OCI-M2 (cell line): ENCODE results near the gene PTOV1.

Experiments
- DNase-seq: peaks from one replicate; lab custom pipeline; 2025; ENCODE audit not compliant: unreplicated experiment; lab: John Stamatoyannopoulos, UW

PTOV1 gene

DNA sequence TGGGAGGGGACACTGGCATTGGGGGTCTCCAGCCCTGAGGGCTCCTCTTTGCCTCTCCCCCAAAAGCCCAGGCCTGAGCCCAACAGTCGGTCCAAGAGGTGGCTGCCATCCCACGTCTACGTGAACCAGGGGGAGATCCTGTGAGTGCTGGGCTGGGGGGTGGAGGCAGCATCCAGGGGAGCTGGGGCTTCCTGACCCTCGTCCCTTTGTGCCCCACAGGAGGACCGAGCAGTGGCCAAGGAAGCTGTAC is 6.8 kb downstream of the PTOV1 start:
- no peak for DNase-seq

DNA sequence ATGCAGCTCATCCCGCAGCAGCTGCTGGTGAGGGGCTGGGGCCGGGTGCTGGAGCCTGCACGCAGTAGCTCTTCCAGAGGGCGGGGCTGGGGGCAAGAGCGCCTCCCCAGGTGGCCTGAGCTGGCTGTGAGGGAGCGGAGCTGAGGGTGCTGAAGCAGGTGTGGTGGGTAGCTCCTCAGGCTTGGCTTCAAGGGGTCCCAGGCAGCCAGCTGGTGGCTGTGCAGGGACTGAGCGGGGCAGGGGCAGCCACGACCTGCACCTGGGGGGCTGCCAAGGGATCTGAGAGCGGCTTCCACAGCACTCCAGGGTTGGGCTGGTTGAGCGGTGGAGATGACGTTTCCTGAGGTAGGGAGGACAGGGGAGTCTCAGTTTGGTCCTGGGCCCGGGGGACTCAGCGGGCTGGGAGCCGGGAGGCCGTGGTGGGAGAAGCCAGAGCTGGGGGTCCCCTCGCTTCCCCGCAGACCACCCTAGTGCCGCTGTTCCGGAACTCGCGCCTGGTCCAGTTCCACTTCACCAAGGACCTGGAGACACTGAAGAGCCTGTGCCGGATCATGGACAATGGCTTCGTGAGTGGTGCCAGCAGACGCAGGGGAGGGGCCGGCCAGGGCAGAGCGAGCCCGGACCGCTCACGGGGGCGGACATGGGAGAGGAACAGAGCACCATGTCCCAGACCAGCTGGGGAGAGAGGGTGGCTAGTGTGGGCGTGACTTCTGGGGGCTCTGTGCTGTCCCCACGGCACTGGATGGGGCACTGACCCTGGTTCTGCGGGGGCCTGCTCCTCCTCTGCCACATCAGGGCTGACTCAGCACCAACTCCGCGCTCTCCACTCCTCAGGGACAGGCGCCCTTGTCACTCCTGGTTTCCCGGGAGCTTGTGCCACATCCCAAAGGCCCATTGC is 7.4 kb downstream of the PTOV1 start:
- no peak for DNase-seq

DNA sequence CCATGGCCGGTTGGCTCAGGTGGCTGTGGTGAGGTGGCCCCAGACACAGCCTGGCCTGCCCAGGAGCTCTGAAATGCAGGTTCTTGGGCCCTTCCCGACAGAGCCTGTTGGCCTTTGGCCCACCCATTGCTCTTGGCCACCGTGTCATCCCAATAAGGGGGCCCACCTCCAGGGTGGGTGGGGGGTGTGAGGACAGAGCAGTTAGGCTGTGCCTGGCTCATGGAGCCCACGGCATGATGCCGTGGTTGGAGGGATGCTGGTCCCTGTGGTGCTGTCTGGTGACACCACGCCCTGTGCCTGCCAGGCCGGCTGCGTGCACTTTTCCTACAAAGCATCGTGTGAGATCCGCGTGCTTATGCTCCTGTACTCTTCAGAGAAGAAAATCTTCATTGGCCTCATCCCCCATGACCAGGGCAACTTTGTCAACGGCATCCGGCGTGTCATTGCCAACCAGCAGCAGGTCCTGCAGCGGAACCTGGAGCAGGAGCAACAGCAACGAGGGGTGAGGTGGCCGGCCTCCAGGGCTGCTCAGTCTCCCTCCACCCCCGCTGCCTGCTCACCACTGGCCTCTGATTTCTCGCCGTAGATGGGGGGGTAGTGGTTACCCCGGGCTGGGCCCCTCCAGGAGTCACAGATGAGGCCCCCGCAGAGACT is 8.8 kb downstream of the PTOV1 start:
- DNase-seq = no peak

DNA sequence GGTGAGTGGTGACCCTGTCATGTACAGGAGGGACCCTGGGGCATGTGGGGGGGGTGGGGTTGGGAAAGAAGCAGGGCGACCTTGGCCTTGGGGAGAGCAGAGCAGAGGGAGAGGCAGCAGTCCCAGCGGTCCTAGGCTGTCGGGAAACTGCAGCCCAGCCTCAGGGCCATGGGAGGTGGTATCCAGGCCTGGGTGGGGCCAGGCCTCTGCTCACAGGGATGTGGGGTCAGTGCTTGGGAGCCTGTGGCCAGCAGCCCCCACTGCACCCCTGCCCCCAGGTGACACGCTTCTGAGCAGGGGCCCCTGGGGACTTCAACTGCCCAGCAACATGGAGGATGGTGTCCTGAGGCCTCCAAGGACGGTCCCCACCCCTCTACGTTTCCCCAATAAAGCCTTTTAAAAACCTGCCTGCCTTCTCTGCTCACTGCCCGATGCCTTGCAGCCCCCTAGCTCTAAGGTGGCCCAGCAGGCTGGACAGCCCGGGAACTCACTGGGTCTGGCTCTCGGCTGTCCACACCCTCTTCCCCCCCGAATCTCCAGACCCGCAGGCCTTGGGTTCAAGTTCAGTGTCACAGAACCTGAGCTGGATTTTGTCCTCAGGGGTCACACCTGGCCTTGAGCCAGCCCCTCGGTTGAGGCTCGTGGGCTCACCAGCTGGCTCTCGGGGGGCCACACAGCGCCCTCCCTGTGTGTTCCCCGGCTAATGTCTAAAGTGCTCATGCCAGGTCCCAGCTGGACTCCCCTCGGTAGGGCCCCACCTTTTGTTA is 9.6 kb downstream of the PTOV1 start:
- DNase-seq = no peak

DNA sequence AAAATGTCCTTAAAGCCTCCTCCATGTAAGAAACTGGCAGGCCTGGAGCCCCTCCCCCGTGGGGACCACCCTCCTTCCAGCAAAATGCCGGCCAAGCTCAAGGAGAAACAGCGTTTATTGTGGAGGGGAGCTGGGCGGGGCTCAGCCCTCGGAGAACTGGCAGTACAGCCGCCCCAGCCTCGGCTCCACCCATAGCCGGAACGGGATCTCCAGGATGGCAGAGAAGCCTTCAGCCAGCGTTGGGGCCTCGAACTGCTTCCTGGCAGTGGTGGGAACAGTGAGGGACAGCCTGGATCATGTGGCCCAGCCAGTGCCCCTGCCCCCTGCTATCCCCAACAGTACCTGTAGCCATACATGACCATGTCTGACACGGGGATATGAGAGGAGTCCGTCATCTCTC is 10.1 kb downstream of the PTOV1 start:
- no peak for DNase-seq

DNA sequence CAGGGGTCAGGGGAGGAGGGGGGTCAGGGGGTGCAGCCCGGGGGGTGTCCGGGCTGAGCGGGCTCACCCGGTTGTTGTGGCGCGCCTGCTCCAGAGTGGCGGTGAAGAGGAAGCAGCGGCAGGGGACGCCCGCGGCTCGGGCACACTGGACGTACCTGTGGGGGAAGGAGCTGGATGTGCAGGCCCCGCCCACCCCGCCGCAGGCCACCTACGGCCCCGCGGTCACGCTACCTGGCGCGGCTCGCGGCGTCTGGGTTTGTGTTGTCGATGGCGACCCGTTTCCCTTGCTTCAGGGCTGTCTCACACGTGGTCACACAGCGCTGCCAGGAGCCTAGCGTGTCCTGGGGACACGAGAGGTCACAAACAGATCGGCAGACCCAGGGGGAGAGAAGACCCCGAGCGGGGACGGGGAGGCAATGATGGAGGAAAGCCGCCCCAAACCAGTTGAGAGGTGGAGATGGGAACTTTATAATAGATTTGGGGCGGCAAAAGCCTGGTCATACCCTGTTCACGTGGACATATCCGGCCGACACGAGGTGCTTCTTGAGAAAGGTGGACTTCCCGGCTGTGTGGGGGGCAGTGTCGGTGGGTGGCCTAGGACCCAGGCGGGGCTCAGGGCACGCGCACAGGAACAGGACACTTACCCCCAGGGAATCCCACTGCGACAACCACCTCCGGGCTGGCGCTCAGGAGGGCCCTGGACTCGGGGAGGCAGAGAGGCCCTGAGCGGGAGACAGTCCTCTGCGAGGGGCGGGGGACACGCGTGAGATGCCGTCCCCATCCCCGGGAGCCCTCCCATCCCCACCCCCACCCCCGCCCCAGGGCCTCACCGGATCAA is 10.8 kb downstream of the PTOV1 start:
- no peak for DNase-seq

DNA sequence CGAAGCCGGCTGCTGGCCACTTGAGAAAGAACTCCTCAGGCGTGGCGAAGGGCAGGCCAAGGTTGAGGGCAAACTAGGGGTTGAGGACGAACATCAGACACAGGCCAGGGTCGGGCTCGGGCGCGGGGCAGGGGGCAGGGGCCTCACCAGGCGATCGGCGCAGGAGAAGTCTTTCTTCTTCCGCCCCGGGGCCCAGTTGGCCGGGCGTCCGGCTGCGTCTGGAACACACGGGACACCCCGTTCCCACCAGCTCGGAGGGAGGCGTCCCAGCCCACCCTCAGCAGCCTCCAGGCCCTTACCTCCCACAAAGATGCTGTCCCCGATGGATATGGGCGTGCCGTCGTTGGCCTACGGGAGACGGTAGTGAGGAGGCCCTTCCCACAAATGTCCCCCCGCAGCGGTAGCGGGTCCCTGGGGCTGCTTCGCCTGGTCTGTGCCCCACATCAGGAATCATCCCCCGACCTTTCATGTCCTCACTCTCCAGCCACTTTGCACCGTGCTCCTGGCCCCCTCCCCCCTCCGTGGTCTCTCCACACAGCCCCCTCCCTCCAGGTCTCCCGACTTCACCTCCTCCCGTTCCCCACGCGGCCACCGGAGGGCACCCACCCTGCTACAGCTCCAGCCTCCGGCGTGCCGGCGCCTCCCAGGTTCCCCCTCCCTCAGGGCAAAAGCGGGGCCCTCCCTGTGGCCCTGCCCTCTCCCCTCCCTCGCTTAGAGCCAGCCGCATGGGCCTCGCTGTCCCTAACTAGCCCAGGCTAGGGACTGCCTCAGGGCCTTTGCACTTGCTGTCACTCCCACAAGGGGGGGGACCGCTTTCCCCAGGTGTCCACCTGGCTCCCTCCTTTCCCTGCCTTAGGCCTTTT is 11.7 kb downstream of the PTOV1 start:
- DNase-seq = no peak

DNA sequence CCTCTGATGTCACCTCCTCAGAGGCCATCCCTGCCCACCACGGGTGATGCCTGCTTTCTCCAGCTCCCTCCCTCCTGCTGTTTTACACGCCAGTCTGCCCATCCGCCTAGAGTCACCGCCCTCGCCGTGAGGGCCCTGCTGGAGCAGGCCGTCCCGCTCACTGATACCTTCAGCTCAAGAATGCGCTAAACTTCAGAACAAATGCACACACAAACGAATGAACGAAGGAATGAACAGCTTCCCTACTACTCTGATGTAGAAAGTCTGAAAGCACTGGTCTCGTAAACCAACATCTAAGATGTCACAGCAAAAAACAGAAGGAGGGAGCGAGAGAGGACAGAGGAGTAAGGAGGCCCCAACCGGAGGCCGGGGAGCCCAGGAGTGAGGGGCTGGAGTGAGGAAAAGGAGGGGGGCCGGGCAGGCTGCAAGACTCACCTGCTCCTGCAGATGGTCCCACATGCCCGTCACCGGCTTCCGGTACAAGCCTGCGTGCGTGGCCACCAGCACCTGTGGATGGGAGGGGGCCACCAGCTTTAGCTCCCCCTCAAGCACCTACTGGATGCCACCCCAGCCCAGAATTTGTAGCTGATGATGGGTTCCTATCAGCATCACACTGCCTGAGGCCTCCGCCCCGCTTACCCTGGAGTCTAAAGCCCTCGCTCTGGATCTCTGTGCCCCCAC is 12.4 kb downstream of the PTOV1 start:
- DNase-seq = no peak

DNA sequence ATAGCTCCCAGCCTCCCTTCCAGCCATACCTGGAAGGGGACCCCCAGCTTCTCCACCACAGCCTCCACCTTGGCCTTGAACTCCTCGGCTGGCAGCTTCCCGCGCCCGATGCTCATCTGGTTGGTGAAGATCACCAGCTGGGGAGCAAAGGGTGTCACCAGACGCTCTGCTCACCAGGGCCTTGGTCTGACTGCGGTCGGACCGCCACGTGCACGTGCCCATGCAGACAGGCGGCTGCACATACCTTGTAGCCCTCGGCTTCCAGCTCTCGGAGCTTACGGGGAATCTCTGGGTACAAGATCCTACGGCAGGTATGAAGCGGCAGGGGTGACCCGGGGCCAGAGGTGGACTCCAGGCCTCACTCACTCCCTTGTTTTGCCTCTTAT is 13.0 kb downstream of the PTOV1 start:
- DNase-seq = no peak

DNA sequence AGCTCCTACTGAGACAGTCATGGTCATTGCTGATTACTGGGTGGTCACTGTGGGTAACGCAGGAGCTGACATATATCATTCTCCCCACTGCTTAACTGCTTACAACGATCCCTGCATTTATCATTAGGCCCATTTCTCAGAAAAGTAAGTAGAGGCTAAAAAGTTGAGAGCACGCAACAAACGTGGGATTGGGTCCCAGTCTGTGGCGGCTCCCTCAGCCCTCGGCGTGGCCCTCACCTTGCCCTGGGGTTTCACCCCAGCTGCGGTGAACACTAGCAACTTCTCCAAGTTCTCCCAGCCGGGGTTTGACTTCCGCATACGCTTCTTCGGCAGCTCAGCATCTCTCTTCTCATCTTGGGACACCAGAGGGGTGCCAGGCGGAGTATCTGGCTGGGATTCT is 13.9 kb downstream of the PTOV1 start:
- DNase-seq = no peak

DNA sequence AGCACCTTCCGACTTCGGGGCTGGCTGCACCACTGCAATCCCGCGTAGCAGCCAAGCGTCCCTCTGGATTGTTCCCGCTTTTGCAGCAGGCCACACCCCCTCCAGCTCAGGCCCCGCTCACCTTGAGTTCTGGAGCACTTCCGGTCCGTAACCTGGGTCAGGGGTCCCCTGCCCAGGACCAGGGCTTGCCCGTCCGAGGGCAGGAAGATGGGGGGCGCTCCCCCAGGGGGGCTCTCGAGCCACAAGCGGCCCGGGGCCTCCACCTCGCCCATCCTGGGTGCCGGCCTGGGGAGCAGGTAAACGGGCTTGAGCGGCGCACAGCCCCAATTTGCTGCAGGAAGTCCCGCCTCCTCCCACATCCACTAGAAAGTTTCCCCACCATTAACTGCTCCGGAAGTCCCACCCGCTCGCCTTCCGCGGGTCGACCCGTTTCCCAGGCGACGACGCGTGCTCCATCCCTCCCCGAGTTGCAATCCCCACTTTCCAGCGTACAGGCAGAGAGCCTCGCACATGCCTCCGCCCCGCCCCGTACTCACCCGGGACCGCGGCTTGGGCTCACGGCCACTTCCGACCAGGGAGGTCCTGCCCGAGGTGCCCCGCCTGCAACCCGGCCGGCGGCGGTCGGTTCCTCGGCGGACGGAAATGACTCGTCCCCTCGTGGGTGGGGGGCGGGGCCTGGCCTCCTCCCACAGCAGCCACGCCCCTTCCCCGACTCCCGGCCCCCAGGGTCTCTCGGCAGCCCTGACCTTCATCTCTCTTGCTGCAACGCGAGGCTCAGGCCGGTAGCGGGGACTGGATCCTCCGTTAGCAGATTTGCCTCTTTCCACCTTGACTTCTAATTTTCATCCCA is 16.2 kb downstream of the PTOV1 start, which contains the start of gene PNKP:
PNKP (minus strand) TSS at position 644 of the 850 bp plus-strand sequence; CDS start at position 272, 372 bp downstream.
- peak; percentile 88 for DNase-seq

DNA sequence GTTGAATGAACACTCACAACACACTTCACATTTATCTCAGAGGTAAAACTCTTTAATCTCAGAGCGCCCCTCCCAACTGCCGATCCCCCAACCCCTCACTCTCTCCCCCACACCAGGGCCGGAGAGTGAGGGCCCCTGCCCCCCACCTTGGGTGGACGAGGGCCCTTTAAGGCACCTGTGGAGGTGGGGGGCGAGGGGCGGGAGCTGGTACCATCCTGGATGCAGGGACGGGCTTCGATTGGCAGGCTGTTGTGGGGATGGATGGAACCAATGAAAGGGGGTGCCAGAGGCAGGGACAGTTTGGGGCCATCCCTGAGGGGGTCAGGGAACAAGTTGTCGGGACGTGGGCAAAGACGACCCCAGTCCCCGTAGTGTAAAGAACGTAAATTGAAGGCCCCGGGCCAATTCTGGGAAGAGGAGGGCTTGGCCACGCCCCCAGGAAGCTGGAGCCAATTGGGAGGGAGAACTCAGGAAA is 18.1 kb downstream of the PTOV1 start:
- DNase-seq = no peak

DNA sequence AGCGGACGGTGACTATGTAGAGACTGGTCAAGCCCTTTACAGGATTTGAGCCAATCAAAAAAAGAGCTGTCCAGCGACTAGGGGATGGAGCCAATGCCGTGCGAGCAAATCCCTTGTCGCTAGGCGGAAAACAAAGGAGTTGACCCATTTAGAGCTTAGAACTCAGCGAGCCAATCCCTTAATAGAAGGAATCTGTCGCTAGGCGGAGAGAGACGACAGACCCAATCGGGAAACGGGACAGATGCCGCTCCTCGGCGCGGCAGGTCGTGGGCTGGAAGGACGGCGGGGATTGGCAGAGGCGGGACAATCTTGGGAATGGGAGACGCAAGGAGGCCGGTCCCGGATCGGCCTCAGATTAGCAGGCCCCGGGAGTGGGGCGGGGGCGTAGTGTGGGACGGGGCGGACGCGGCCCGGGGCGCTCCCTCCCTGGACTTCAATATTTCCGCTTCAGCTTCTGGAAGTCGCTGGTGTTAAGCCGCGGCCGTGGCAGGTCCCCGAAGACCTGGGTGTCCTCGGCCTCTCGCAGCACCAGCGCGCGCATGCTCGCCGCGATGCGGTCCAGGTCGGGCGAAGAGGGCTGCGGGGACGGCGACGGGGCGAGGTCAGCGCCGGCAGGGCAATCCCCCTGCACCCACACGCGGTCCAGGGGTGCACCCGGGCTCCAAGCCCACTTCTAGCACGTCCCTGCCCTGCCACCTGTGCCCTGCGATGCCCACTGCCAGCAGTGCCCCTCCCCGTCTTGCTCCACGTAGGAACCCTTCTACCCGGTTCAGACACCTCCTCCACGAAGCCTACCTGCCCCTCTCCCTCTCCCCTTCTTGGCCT is 18.7 kb downstream of the PTOV1 start:
- peak; percentile 98 for DNase-seq

DNA sequence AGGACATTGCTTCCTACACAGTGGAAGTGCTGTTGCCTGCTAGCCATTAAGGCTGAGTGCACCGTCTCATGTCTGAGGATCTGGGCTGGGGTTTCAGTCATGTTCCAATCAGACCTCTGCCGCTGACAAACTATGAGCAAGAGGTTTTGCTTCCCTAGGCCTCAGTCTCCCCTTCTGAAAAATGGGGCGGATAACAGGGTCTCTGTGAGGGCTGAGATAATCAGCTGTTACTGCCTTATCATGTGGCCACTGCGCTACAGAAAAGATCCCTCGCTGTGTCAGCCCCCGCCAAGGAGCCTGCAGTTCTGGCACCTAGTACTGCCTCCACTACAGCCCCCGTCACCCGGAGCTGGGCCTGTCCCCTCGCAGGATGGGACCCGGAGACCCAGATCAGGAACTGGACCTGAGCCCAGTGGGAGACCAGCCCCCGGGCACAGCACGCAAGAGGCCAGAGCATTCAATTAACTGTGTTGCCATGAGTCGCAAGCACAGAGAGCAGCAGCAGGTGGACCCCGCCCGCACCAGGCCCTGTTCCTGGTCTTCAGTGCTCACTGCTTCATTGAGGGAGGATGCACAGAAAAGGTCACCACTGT is 19.4 kb downstream of the PTOV1 start:
- no peak for DNase-seq

DNA sequence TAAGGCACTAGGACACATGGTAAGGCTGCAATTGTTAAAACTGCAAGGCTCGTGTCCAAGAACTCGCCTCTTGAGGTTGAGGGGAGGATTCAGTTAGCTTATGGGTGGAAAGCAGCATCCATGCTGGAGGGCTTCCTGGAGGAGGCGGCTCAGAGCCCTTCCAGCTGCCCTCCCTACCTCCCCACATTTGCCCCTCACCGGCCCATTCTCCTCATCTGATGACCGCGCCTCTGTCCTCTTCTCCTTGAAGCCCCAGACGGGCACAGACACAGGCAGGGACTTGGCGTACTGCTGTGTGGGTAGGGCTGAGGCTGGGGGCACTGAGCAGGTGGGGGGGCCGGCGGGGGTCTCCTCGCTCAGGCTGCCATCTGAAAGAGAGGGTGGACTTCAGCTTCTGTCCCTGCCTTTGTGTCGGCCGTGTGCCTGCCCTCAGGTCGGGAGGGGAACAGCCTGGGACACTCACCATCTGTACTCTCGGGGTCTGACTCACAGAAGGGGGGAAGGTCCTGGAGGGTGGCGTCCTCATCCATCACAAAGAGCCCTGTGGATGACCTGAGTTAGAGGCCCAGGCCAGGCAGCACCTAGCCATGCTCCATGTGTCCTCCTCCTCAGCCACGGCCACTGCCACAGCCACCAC is 20.5 kb downstream of the PTOV1 start:
- no peak for DNase-seq

DNA sequence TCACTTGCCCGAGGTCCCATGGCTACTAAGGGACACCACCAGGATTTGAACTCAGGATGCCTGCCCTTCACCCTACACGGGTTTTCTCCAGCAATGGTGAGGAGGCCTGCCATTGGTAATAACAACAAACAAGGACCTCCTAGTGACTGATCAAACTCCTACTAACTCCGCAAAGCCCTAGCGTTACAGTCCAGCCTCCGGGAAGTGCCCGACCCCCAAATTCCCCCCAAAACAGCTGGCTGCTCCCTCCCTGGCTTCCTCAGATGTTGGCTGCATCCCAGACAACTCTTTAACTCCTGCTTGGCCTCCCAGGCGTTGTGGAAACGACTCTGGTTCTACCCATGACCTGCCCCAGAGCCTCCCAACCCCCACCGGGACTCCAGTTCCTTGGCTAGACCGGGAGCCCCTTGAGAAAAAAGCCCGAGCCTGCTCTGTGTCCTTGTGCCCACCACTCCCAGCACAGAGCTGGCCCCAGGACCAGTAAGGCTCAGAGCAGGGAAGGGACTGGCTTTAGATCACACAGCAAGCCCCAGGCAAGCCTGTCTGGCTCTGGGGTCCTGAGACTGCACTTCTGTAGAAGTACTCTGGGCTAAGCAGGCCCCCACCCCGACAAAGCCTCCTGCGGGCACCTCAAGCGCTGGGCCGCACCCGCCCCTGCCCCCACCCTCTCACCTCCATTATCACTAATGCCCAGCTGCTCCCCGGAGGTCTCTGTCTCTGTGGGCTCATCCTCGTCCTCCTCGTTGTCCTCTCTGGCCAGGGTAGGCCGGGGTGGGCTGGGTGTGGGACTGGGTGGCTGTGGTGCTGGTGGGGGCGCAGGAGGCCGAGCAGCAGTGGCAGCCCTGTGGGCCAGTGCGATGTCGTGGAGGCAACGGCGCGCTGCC is 21.5 kb downstream of the PTOV1 start:
- DNase-seq = no peak
